ENCODE data around the gene JUP.

GRCh38 chr17:41806685-41807445, 20.4 kb upstream of the JUP start:
- TF ChIP-seq RCOR1 (IDR thresholded peaks at IDR 0.05; ENCODE audit: low read length), result no peak
- TF ChIP-seq RXRA (IDR thresholded peaks at IDR 0.05; ENCODE audit: borderline replicate concordance, low read depth), result no peak
- no peak for TF ChIP-seq FOXM1 (IDR thresholded peaks at IDR 0.05; ENCODE audit: low read depth)
- TF ChIP-seq ZBTB33 (IDR thresholded peaks at IDR 0.05; ENCODE audit: borderline replicate concordance, low read depth), result no peak
- TF ChIP-seq EP300 (IDR thresholded peaks at IDR 0.05; ENCODE audit: borderline replicate concordance in 1 of 2, low read depth in 1 of 2, low read length in 1 of 2), result no peak
- no peak for TF ChIP-seq CTCF (IDR thresholded peaks at IDR 0.05)
- no peak for TF ChIP-seq NRF1 (IDR thresholded peaks at IDR 0.05; ENCODE audit: low read depth, low read length)
- no peak for TF ChIP-seq TCF12 (IDR thresholded peaks at IDR 0.05)
